IMR-90 (cell line): ENCODE data around the gene SLC46A1. TPM values are rescaled to one million over a fixed set of nuclear protein-coding genes. Genes with fewer than 3 reads are reported as not detected.

Experiments
- ATAC-seq: fragments of 200-7000 bp; cut with Tn5 transposase; 2 replicates; pipeline ENCODE4 v1.9.1; 2020; ENCODE audit warnings: low read depth, mild to moderate bottlenecking, moderate library complexity
- BruUV-seq: library from RNA; stranded (reverse); fragments of 400-500 nt; replicated peaks from 2 replicates; lab custom pipeline; 2021; lab: Mats Ljungman, UMichigan
- CTCF ChIA-PET: fragments of 300-600 bp; formaldehyde crosslinking; extraction: SDS; loops from one replicate; lab custom pipeline; 2021; ENCODE audit warnings: antibody characterized with exemption; lab: Yijun Ruan, JAX
- POLR2A ChIA-PET: fragments of 300-600 bp; sonication (Branson Sonifier 250); formaldehyde crosslinking; loops from one replicate; lab custom pipeline; 2022; ENCODE audit warnings: antibody characterized with exemption; ENCODE audit not compliant: unreplicated experiment; lab: Charles Lee
- DNase-seq: peaks from one replicate; pipeline ENCODE4 v3.0.0; 2013
- H2AFZ ChIP-seq: replicated peaks from 2 replicates; pipeline ENCODE3; 2013; ENCODE audit warnings: low read length, mild to moderate bottlenecking; ENCODE audit not compliant: poor library complexity
- H2AK5ac ChIP-seq: 2 replicates; pipeline ENCODE4 v1.6.1; 2013; ENCODE audit warnings: low read depth, low read length, inconsistent platforms
- H2AK9ac ChIP-seq: replicated peaks from 2 replicates; pipeline ENCODE3; 2013; ENCODE audit warnings: mild to moderate bottlenecking, low read depth, low read length, moderate library complexity; ENCODE audit not compliant: poor library complexity
- H2BK120ac ChIP-seq: 2 replicates; pipeline ENCODE4 v1.6.1; 2013; ENCODE audit warnings: low read depth, low read length, inconsistent platforms
- H2BK15ac ChIP-seq: 3 replicates; pipeline ENCODE4 v1.6.1; 2013; ENCODE audit warnings: low read depth, low read length, inconsistent platforms
- H2BK20ac ChIP-seq: 2 replicates; pipeline ENCODE4 v1.6.1; 2013; ENCODE audit warnings: low read depth, mild to moderate bottlenecking, inconsistent platforms, low read length, moderate library complexity
- H2BK5ac ChIP-seq: 2 replicates; pipeline ENCODE4 v1.6.1; 2013; ENCODE audit warnings: mild to moderate bottlenecking, low read depth, low read length, inconsistent platforms; ENCODE audit not compliant: poor library complexity, severe bottlenecking
- H3K14ac ChIP-seq: replicated peaks from 2 replicates; pipeline ENCODE4 v1.6.1; 2013; ENCODE audit warnings: low read depth, low read length, inconsistent platforms
- H3K18ac ChIP-seq: 2 replicates; pipeline ENCODE4 v1.6.1; 2013; ENCODE audit warnings: low read depth, low read length, control low read depth
- H3K23ac ChIP-seq: 2 replicates; pipeline ENCODE4 v1.6.1; 2013; ENCODE audit warnings: low read depth, low read length, inconsistent platforms
- H3K27ac ChIP-seq: 2 replicates; pipeline ENCODE4 v1.5.1; 2013; ENCODE audit warnings: mild to moderate bottlenecking, control low read depth, low read length; ENCODE audit not compliant: insufficient read depth
- H3K27me3 ChIP-seq: 2 replicates; pipeline ENCODE4 v1.6.1; 2013; ENCODE audit warnings: low read length; ENCODE audit not compliant: control insufficient read depth, insufficient read depth
- H3K36me3 ChIP-seq: 2 replicates; pipeline ENCODE4 v1.6.1; 2013; ENCODE audit warnings: low read length, mixed read lengths; ENCODE audit not compliant: control insufficient read depth, insufficient read depth
- H3K4ac ChIP-seq: 2 replicates; pipeline ENCODE4 v1.6.1; 2013; ENCODE audit warnings: low read depth, low read length, inconsistent platforms
- H3K4me1 ChIP-seq: 2 replicates; pipeline ENCODE4 v1.6.1; 2013; ENCODE audit warnings: low read length, mixed read lengths; ENCODE audit not compliant: control insufficient read depth, insufficient read depth
- H3K4me2 ChIP-seq: 2 replicates; pipeline ENCODE4 v1.6.1; 2013; ENCODE audit warnings: low read depth, mild to moderate bottlenecking, control low read depth, low read length, moderate library complexity
- H3K4me3 ChIP-seq: 2 replicates; pipeline ENCODE4 v1.5.1; 2013; ENCODE audit warnings: low read depth, mild to moderate bottlenecking, control low read depth, low read length, moderate library complexity; ENCODE audit not compliant: insufficient read depth
- H3K56ac ChIP-seq: 2 replicates; pipeline ENCODE4 v1.6.1; 2013; ENCODE audit warnings: low read length, inconsistent platforms; ENCODE audit not compliant: insufficient read depth; ENCODE audit errors: extremely low read depth
- H3K79me1 ChIP-seq, 2 experiments: 2 replicates each; pipeline ENCODE4 v1.6.1; 2013; ENCODE audit warnings: low read length in 2 of 2, inconsistent platforms in 1 of 2, low read depth in 1 of 2
- H3K9ac ChIP-seq: 2 replicates; pipeline ENCODE4 v1.6.1; 2013; ENCODE audit warnings: low read depth, low read length, control low read depth
- H3K9me1 ChIP-seq: 2 replicates; pipeline ENCODE4 v1.6.1; 2013; ENCODE audit warnings: low read length, inconsistent platforms; ENCODE audit not compliant: insufficient read depth
- H3K9me3 ChIP-seq: 2 replicates; pipeline ENCODE4 v1.6.1; 2013; ENCODE audit warnings: low read length; ENCODE audit not compliant: control insufficient read depth, insufficient read depth
- H4K20me1 ChIP-seq: 2 replicates; pipeline ENCODE4 v1.6.1; 2013; ENCODE audit warnings: low read length, inconsistent platforms; ENCODE audit not compliant: insufficient read depth
- H4K5ac ChIP-seq: 2 replicates; pipeline ENCODE4 v1.6.1; 2013; ENCODE audit warnings: mild to moderate bottlenecking, low read depth, low read length, control low read depth
- H4K8ac ChIP-seq, 2 experiments: 2 replicates each; pipeline ENCODE4 v1.6.1; 2013; ENCODE audit warnings: low read depth in 2 of 2, low read length in 2 of 2, control low read depth in 1 of 2, inconsistent platforms in 1 of 2
- H4K91ac ChIP-seq: 2 replicates; pipeline ENCODE4 v1.6.1; 2013; ENCODE audit warnings: low read depth, low read length, inconsistent platforms; ENCODE audit not compliant: insufficient read depth
- BHLHE40 ChIP-seq: fragments of 150-350 bp; IDR thresholded peaks from 2 replicates; pipeline ENCODE4 v1.6.1; 2016; ENCODE audit warnings: mild to moderate bottlenecking, low read depth, low read length
- CEBPB ChIP-seq: IDR thresholded peaks from 2 replicates; pipeline ENCODE4 v1.6.1; 2012; ENCODE audit warnings: low read depth, low read length, improper control_type of control experiment
- CHD1 ChIP-seq: IDR thresholded peaks from 2 replicates; pipeline ENCODE4 v1.6.1; 2012; ENCODE audit warnings: low read depth, low read length, improper control_type of control experiment
- FOS ChIP-seq: fragments of 150-350 bp; IDR thresholded peaks from 2 replicates; pipeline ENCODE4 v1.6.1; 2016; ENCODE audit warnings: low read depth, low read length
- MAFK ChIP-seq: IDR thresholded peaks from 2 replicates; pipeline ENCODE4 v1.6.1; 2012; ENCODE audit warnings: low read depth, low read length, improper control_type of control experiment
- MAZ ChIP-seq: IDR thresholded peaks from 2 replicates; pipeline ENCODE4 v1.6.1; 2012; ENCODE audit warnings: low read depth, mild to moderate bottlenecking, low read length, improper control_type of control experiment, moderate library complexity, borderline replicate concordance
- MXI1 ChIP-seq: IDR thresholded peaks from 2 replicates; pipeline ENCODE4 v1.6.1; 2012; ENCODE audit warnings: low read depth, mild to moderate bottlenecking, low read length, moderate library complexity, borderline replicate concordance
- NFE2L2 ChIP-seq: fragments of 150-350 bp; IDR thresholded peaks from 2 replicates; pipeline ENCODE4 v1.6.1; 2016; ENCODE audit warnings: low read depth, mild to moderate bottlenecking, low read length
- POLR2A ChIP-seq: IDR thresholded peaks from 2 replicates; pipeline ENCODE4 v1.6.1; 2012; ENCODE audit warnings: mild to moderate bottlenecking, low read depth, low read length
- RAD21 ChIP-seq: IDR thresholded peaks from 2 replicates; pipeline ENCODE4 v1.6.1; 2012; ENCODE audit warnings: low read length, improper control_type of control experiment
- SMC3 ChIP-seq: fragments of 150-350 bp; IDR thresholded peaks from 2 replicates; pipeline ENCODE4 v1.6.1; 2016; ENCODE audit warnings: low read depth, mild to moderate bottlenecking, antibody characterized with exemption, low read length, moderate library complexity
- WGBS, 2 experiments: methylation state at CpG; one replicate each; pipeline versions ENCODE4 v1.1.5 to v1.1.7; 2013; ENCODE audit warnings: missing lambda C conversion rate in 2 of 2; ENCODE audit not compliant: insufficient read length in 1 of 2; ENCODE audit errors: extremely low coverage in 2 of 2; 5-methylcytosine and 5-hydroxymethylcytosine counted together
- dilution Hi-C: fragments of 300-500 bp; cut with HindIII; formaldehyde crosslinking; loops from one replicate; pipeline ENCODE4 v1.14.3; 2018; ENCODE audit warnings: low sequenced_read_pairs; ENCODE audit not compliant: unreplicated experiment
- in situ Hi-C: fragments of 300-500 bp; cut with MboI; formaldehyde crosslinking; loops from 3 replicates; pipeline ENCODE4 v1.14.3; 2019; ENCODE audit warnings: low sequenced_read_pairs, inconsistent platforms, mixed read lengths
- intact Hi-C: fragments of 100-400 bp; cut with micrococcal nuclease; formaldehyde crosslinking; loops from 2 replicates; pipeline ENCODE4 v1.10.0; 2022
- polyA plus RNA-seq, 3 experiments: library from polyadenylated mRNA; depleted of rRNA; stranded (reverse); fragments of >200 nt; gene quantifications; 2 replicates each; pipeline ENCODE4 v1.2.3, GENCODE V29; 2012; ENCODE audit warnings: low replicate concordance in 1 of 3
- total RNA-seq: library from RNA; depleted of rRNA; stranded (reverse); fragments of >200 nt; gene quantifications from 2 replicates; pipeline ENCODE4 v1.2.3, GENCODE V29; 2012
- TF ChIP-seq, protein P1 (sequence below): conservative IDR thresholded peaks from 2 replicates; pipeline ENCODE4 v1.5.1; 2012; ENCODE audit warnings: mild to moderate bottlenecking, low read depth, low read length, improper control_type of control experiment
- TF ChIP-seq, protein P2 (sequence below): fragments of 150-350 bp; IDR thresholded peaks from 2 replicates; pipeline ENCODE4 v1.6.1; 2016; ENCODE audit warnings: low read depth, mild to moderate bottlenecking, low read length, moderate library complexity, borderline replicate concordance

Gene SLC46A1
- total and polyA plus RNA-seq, 2 of the 4 experiments (the other 2 are of a cell fraction) = 2.7 to 3.9 TPM

DNA sequence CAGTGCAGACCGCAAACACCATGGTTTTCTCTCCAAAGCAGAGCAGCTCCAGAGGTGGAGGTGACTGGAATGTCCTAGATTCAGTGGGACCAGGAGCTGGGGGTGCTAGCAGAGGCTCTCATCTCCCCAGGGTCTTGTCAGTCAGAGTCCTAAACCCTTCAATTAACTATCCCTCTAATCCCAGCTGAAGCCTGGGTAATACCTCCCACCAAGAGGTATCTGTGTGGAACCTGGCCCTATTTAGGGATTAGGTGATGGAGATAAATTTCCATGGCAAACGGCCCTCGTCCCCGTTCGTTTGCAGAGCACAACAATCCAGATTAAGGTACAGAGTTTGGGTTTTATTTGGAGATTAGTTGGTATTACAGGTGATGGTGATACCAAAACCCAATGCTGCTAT, 42.8 kb downstream of the SLC46A1 start (continued):
- TF ChIP-seq MXI1 (no peak), RAD21 (no peak), MAFK (no peak), CHD1 (no peak)

DNA sequence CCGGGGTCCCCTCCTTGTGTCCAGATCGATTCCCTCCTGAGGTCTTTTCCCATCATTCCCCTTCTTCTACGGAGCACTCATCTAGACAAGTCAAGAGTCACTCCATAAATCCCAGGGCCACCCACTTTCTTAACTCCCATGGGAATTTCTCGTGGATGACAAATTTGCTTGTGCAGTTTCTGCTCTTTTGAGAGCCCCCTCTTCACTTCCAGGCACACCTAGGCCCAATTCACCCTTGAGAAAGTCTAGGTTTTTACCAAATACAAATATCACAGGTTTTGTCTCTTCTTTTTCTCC, 48.2 kb downstream of the SLC46A1 start:
- Histone ChIP-seq H3K4me2 (peak overlapping the region; percentile 93), H3K18ac (no peak overlapping the region), H2BK20ac (no peak overlapping the region), H3K9ac (peak overlapping the region; percentile 90), H2BK5ac (no peak overlapping the region), H3K79me1 (peaks cover 42 to 55% of the 10 kb centered on the region in 2 experiments), H4K8ac (peak overlapping the region; percentile 97 to 99), H3K9me1 (no peaks in the 10 kb centered on the region; the same call in 1 of the 2 replicates), H3K56ac (0 out of 2 replicates have a peak overlapping the region, but pooled peaks have one; percentile 39), H2AFZ (peak overlapping the region; percentile 97), H4K5ac (peak overlapping the region; percentile 74), H3K27me3 (no peaks in the 10 kb centered on the region), H3K4me1 (peaks cover 3% of the 10 kb centered on the region), H2AK9ac (peak overlapping the region; percentile 90), H4K20me1 (no peaks in the 10 kb centered on the region), H2BK15ac (no peak overlapping the region), H3K4ac (peak overlapping the region; percentile 83), H3K36me3 (peaks cover 38% of the 10 kb centered on the region), H3K27ac (peak overlapping the region; percentile 84), H3K4me3 (peak overlapping the region; percentile 80), H3K9me3 (no peaks in the 10 kb centered on the region), H3K14ac (peak overlapping the region; percentile 61), H4K91ac (peak overlapping the region; percentile 56), H2BK120ac (no peak overlapping the region), H2AK5ac (no peak overlapping the region), H3K23ac (peak overlapping the region; percentile 51; the same call in 1 of the 2 replicates)
- DNase-seq (no peak), ATAC-seq (no peak)
- no peak for TF ChIP-seq SMC3
- no peak for TF ChIP-seq POLR2A
- TF ChIP-seq, protein P1, sequence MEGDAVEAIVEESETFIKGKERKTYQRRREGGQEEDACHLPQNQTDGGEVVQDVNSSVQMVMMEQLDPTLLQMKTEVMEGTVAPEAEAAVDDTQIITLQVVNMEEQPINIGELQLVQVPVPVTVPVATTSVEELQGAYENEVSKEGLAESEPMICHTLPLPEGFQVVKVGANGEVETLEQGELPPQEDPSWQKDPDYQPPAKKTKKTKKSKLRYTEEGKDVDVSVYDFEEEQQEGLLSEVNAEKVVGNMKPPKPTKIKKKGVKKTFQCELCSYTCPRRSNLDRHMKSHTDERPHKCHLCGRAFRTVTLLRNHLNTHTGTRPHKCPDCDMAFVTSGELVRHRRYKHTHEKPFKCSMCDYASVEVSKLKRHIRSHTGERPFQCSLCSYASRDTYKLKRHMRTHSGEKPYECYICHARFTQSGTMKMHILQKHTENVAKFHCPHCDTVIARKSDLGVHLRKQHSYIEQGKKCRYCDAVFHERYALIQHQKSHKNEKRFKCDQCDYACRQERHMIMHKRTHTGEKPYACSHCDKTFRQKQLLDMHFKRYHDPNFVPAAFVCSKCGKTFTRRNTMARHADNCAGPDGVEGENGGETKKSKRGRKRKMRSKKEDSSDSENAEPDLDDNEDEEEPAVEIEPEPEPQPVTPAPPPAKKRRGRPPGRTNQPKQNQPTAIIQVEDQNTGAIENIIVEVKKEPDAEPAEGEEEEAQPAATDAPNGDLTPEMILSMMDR = no peak
- no peak for TF ChIP-seq MAFK
- TF ChIP-seq BHLHE40 = no peak
- TF ChIP-seq MXI1 = no peak
- TF ChIP-seq, protein P2, sequence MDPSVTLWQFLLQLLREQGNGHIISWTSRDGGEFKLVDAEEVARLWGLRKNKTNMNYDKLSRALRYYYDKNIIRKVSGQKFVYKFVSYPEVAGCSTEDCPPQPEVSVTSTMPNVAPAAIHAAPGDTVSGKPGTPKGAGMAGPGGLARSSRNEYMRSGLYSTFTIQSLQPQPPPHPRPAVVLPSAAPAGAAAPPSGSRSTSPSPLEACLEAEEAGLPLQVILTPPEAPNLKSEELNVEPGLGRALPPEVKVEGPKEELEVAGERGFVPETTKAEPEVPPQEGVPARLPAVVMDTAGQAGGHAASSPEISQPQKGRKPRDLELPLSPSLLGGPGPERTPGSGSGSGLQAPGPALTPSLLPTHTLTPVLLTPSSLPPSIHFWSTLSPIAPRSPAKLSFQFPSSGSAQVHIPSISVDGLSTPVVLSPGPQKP = no peak
- no peak for TF ChIP-seq CEBPB
- TF ChIP-seq NFE2L2 = no peak
- no peak for TF ChIP-seq MAZ
- no peak for TF ChIP-seq FOS
- TF ChIP-seq RAD21 = no peak
- no peak for TF ChIP-seq CHD1
- WGBS, 2 experiments = 0% methylated on average over 3 of the region's 4 CpGs; no CpG with 5 or more reads in 1 of the 2 experiments
- dilution Hi-C loops (no loop called here), in situ Hi-C loops (no loop called here), intact Hi-C loops (no loop called here)
- TSS peak; percentile 73 for BruUV-seq
- POLR2A ChIA-PET = interaction anchor here (0.8 to 1.6 kb wide), 3 partner anchors 11 to 22 kb away, joined by 4 to 9 read pairs (median 4); partner anchors contain the start of genes TNFAIP1 and VTN
- CTCF ChIA-PET = no interaction called here
